K562 (cell line): ENCODE results near the gene MOCOS. TPM values are rescaled to one million over a fixed set of nuclear protein-coding genes. Genes with fewer than 3 reads are reported as not detected.

Experiments
- ATAC-seq: fragments of 200-7000 bp; cut with Tn5 transposase; 3 replicates; pipeline ENCODE4 v1.9.1; 2020; ENCODE audit warnings: moderate library complexity
- BruUV-seq: library from RNA; stranded (reverse); fragments of 400-500 nt; replicated peaks from 2 replicates; lab custom pipeline; 2021; lab: Mats Ljungman, UMichigan
- CTCF ChIA-PET: fragments of 300-600 bp; formaldehyde crosslinking; extraction: SDS; loops from one replicate; lab custom pipeline; 2021; ENCODE audit warnings: low intra/inter-chr PET ratio; lab: Yijun Ruan, JAX
- POLR2A ChIA-PET: fragments of 300-600, 350-650 bp; sonication (Branson Sonifier 250); formaldehyde crosslinking; extraction: SDS; loops from one replicate; lab custom pipeline; 2021; ENCODE audit warnings: antibody characterized with exemption, inconsistent platforms; lab: Yijun Ruan, JAX
- DNase-seq, 4 experiments: peaks; one replicate each; pipeline versions ENCODE4 v3.0.0 to v3.0.0-alpha.2; 2011 to 2018; ENCODE audit warnings: low spot score in 3 of 4, mixed read lengths in 3 of 4; ENCODE audit errors: extremely low read depth in 1 of 4
- FAIRE-seq: peaks from 2 replicates; lab custom pipeline; 2011; peaks lifted over from hg19 to GRCh38; lab: Jason Lieb, UNC
- H2AFZ ChIP-seq: 2 replicates; pipeline ENCODE4 v1.6.0; 2011; ENCODE audit warnings: low read depth, low read length, control low read depth, inconsistent platforms
- H3K27ac ChIP-seq: fragments of 200-600 bp; 3 replicates; pipeline ENCODE4 v1.8.0; 2011; ENCODE audit warnings: low read depth, mild to moderate bottlenecking, control low read depth, inconsistent platforms, low read length, moderate library complexity, mixed read lengths; ENCODE audit errors: extremely low read depth
- H3K27me3 ChIP-seq, 2 experiments: fragments of 300-600 bp in 1 of 2; 2 replicates in 1 of 2; 3 replicates in 1 of 2; pipeline versions ENCODE4 v1.6.0 to v1.8.0; 2011; ENCODE audit warnings: inconsistent platforms in 2 of 2, low read length in 2 of 2, mild to moderate bottlenecking in 1 of 2, mixed read lengths in 1 of 2, moderate library complexity in 1 of 2; ENCODE audit not compliant: control insufficient read depth in 2 of 2, insufficient read depth in 2 of 2
- H3K36me3 ChIP-seq: fragments of 300-600 bp; 3 replicates; pipeline ENCODE4 v1.8.0; 2011; ENCODE audit warnings: mild to moderate bottlenecking, low read length, inconsistent platforms; ENCODE audit not compliant: control insufficient read depth, insufficient read depth
- H3K4me1 ChIP-seq, 2 experiments: fragments of 200-600 bp in 1 of 2; replicated peaks in 1 of 2; 2 replicates in 1 of 2; 3 replicates in 1 of 2; pipeline versions ENCODE4 v1.5.1 to v1.8.0; 2011; ENCODE audit warnings: inconsistent platforms in 2 of 2, low read length in 2 of 2, mild to moderate bottlenecking in 1 of 2, mixed read lengths in 1 of 2, moderate library complexity in 1 of 2; ENCODE audit not compliant: control insufficient read depth in 2 of 2, insufficient read depth in 2 of 2
- H3K4me2 ChIP-seq: 2 replicates; pipeline ENCODE4 v1.6.1; 2011; ENCODE audit warnings: low read length, control low read depth, inconsistent platforms, mixed read lengths; ENCODE audit not compliant: insufficient read depth
- H3K4me3 ChIP-seq: fragments of 200-600 bp; sonication (generic), shearing (Covaris generic); 2 replicates; pipeline ENCODE4 v1.5.1; 2016; ENCODE audit warnings: control low read depth, inconsistent platforms
- H3K79me2 ChIP-seq: fragments of 200-600 bp; 3 replicates; pipeline ENCODE4 v1.8.0; 2011; ENCODE audit warnings: low read length, inconsistent platforms; ENCODE audit not compliant: control insufficient read depth, insufficient read depth
- H3K9ac ChIP-seq, 2 experiments: 2 replicates each; pipeline versions ENCODE4 v1.6.0 to v1.6.1; 2011; ENCODE audit warnings: low read depth in 2 of 2, low read length in 2 of 2, control low read depth in 1 of 2, inconsistent platforms in 1 of 2, mild to moderate bottlenecking in 1 of 2, mixed read lengths in 1 of 2; ENCODE audit not compliant: insufficient read depth in 1 of 2
- H3K9me1 ChIP-seq: one replicate; pipeline ENCODE4 v1.6.0; 2011; ENCODE audit warnings: inconsistent platforms, mild to moderate bottlenecking, low read length, moderate library complexity; ENCODE audit not compliant: control insufficient read depth, insufficient read depth
- H3K9me3 ChIP-seq: replicated peaks from 2 replicates; pipeline ENCODE4 v1.5.1; 2011; ENCODE audit warnings: low read depth, low read length, inconsistent platforms; ENCODE audit not compliant: control insufficient read depth, insufficient read depth
- H4K20me1 ChIP-seq: replicated peaks from 2 replicates; pipeline ENCODE4 v1.6.1; 2011; ENCODE audit warnings: low read length, inconsistent platforms, mixed read lengths; ENCODE audit not compliant: control insufficient read depth, insufficient read depth
- CEBPG ChIP-seq, 3 experiments: fragments of 200-800 bp in 1 of 3; sonication (Bioruptor generic) in 1 of 3; sonication (generic) in 1 of 3; formaldehyde crosslinking in 1 of 3; IDR thresholded peaks in 2 of 3; conservative IDR thresholded peaks in 1 of 3; 2 replicates each; pipeline versions ENCODE4 v1.6.1 to v1.8.0; 2016 to 2022; ENCODE audit warnings: missing compliant biosample characterization in 2 of 3, missing genetic modification characterization in 2 of 3, mild to moderate bottlenecking in 1 of 3, missing genetic modification reagents in 1 of 3
- CHD4 ChIP-seq: fragments of 200-600 bp; sonication (generic); IDR thresholded peaks from 3 replicates; pipeline ENCODE4 v1.6.1; 2012; ENCODE audit warnings: low read depth, mild to moderate bottlenecking, mixed read lengths, low read length, inconsistent platforms; ENCODE audit not compliant: insufficient read depth, insufficient replicate concordance, poor library complexity, severe bottlenecking
- SMAD3 ChIP-seq: fragments of 450-650 bp; formaldehyde crosslinking; conservative IDR thresholded peaks from 2 replicates; pipeline ENCODE4 v1.4.0; 2020; ENCODE audit warnings: mild to moderate bottlenecking
- SOX6 ChIP-seq: fragments of 450-650 bp; IDR thresholded peaks from 2 replicates; pipeline ENCODE4 v1.6.1; 2014; ENCODE audit warnings: mild to moderate bottlenecking
- ZFP36 ChIP-seq: fragments of 150-350 bp; IDR thresholded peaks from 2 replicates; pipeline ENCODE4 v1.6.1; 2018; ENCODE audit warnings: low read length, low read depth; ENCODE audit not compliant: partially characterized antibody
- ZNF12 ChIP-seq: sonication (generic); formaldehyde crosslinking; IDR thresholded peaks from 2 replicates; pipeline ENCODE4 v1.4.0; 2020; ENCODE audit warnings: mild to moderate bottlenecking, missing genetic modification reagents
- WGBS: fragments of 100-300 bp; shearing (Covaris generic); methylation state at CpG from one replicate; pipeline ENCODE4 v1.1.6; 2016; ENCODE audit warnings: low coverage, mixed read lengths; ENCODE audit not compliant: insufficient coverage; ENCODE audit errors: missing lambda C conversion rate; 5-methylcytosine and 5-hydroxymethylcytosine counted together
- in situ Hi-C: fragments of 300-500 bp; cut with MboI; formaldehyde crosslinking; loops from 4 replicates; pipeline ENCODE4 v1.15.0; 2018; ENCODE audit warnings: inconsistent platforms, mixed read lengths
- intact Hi-C: fragments of 100-400 bp; cut with micrococcal nuclease; formaldehyde crosslinking; loops from 2 replicates; pipeline ENCODE4 v1.14.2; 2022
- polyA plus RNA-seq, 8 experiments: library from polyadenylated mRNA; depleted of rRNA in 4 of 8; stranded (reverse) in 5 of 8; unstranded in 3 of 8; fragments of >200 nt; fragmentation: Nextera tagmentation in 2 of 8; fragmentation: Illumina TruSeq in 1 of 8; extraction: Ambion mirVana in 2 of 8; extraction: Trizol in 1 of 8; gene quantifications; 2 replicates each; pipeline versions ENCODE4 v1.2.1 to v1.2.3, GENCODE V29; 2011 to 2014; ENCODE audit warnings: inconsistent platforms in 1 of 8, missing spikeins in 1 of 8
- total RNA-seq, 7 experiments: library from RNA; depleted of rRNA in 6 of 7; stranded (reverse); fragments of >200 nt in 6 of 7; fragmentation: Illumina TruSeq in 2 of 7; extraction: Trizol in 2 of 7; gene quantifications; 2 replicates each; pipeline versions ENCODE4 v1.2.1 to v1.2.3, GENCODE V29; 2011 to 2021; ENCODE audit warnings: low replicate concordance in 1 of 7
- TF ChIP-seq, protein P1 (sequence below), 3 experiments: fragments of 200-800 bp in 1 of 3; sonication (Bioruptor generic) in 1 of 3; sonication (generic) in 1 of 3; formaldehyde crosslinking in 1 of 3; IDR thresholded peaks; 2 replicates each; pipeline versions ENCODE4 v1.6.1 to v1.8.0; 2016 to 2022; ENCODE audit warnings: mild to moderate bottlenecking in 2 of 3, missing compliant biosample characterization in 2 of 3, missing genetic modification characterization in 2 of 3, missing genetic modification reagents in 1 of 3
- TF ChIP-seq, protein P2 (sequence below), 2 experiments: fragments of 450-650 bp in 1 of 2; IDR thresholded peaks; 2 replicates each; pipeline ENCODE4 v1.6.1; 2011 to 2017; ENCODE audit warnings: low read depth in 2 of 2, antibody characterized with exemption in 1 of 2, borderline replicate concordance in 1 of 2, low read length in 1 of 2, mild to moderate bottlenecking in 1 of 2, mixed read lengths in 1 of 2; ENCODE audit not compliant: control insufficient read depth in 1 of 2
- TF ChIP-seq, protein P3 (sequence below): fragments of 250-450 bp; sonication (Bioruptor Pico); IDR thresholded peaks from 2 replicates; pipeline ENCODE4 v1.8.0; 2022; ENCODE audit warnings: moderate library complexity, mild to moderate bottlenecking, inconsistent platforms

MOCOS gene
- total and polyA plus RNA-seq, 9 of the 15 experiments (the other 6 are each of a cell fraction or from before 2014, with no cell fraction given) = 4.5 to 12.4 (median 9.1) TPM

DNA sequence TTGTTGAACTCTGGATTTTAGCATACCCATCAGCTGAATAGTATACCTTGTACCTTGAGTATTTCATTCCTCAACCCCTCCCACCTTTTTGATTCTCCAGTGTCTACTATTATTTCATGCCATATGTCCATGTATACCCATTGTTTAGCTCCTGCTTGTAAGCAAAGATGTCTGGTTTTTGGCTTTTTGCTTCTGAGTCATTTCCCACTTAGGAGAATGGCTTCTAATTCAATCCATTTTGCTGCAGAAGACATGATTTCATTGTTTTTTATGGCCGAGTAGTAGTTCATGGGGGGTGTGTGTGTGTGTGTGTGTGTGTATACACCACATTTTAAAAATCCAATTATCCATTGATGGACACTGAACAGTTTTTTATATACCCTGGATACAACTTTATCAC, 24.3 kb upstream of the MOCOS start:
- Histone ChIP-seq H3K4me2 (no peak overlapping the region), H3K27me3 (no peaks in the 10 kb centered on the region), H3K27ac (no peak overlapping the region), H3K9me1 (no peaks in the 10 kb centered on the region), H3K4me1 (no peaks in the 10 kb centered on the region)
- in situ Hi-C loops = no loop called here
- WGBS = 91% methylated on average over 1 of the region's 1 CpG
- POLR2A ChIA-PET = interaction anchor here (0.7 kb wide), 1 partner anchor 10 kb away, joined by 3 read pairs; no protein-coding TSS in a partner anchor
- FAIRE-seq = no peak
- no peak for TF ChIP-seq SOX6
- TF ChIP-seq ZNF12 (CRISPR knock-in tag) = no peak
- TF ChIP-seq CHD4 = no peak
- no peak for TF ChIP-seq CEBPG (CRISPR knock-in tag; IDR thresholded peaks at IDR 0.05)
- no peak for TF ChIP-seq CEBPG (tag; conservative IDR thresholded peaks at IDR 0.05 in 1 of 2, IDR thresholded peaks at IDR 0.05 in 1 of 2)
- TF ChIP-seq, all 486 proteins: peak for 0
- no peaks in the 10 kb centered on the region for H3K9me3 ChIP-seq
- H2AFZ ChIP-seq = no peak overlapping the region
- DNase-seq (no peak), ATAC-seq (no peak)
- BruUV-seq = no TSS peak
- H4K20me1 ChIP-seq = no peaks in the 10 kb centered on the region
- no peaks in the 10 kb centered on the region for H3K79me2 ChIP-seq
- H3K9ac ChIP-seq = no peak overlapping the region
- peaks cover 92% of the 10 kb centered on the region for H3K36me3 ChIP-seq
- no peak overlapping the region for H3K4me3 ChIP-seq
- CTCF ChIA-PET = no interaction called here
- intact Hi-C loops = no loop called here

DNA sequence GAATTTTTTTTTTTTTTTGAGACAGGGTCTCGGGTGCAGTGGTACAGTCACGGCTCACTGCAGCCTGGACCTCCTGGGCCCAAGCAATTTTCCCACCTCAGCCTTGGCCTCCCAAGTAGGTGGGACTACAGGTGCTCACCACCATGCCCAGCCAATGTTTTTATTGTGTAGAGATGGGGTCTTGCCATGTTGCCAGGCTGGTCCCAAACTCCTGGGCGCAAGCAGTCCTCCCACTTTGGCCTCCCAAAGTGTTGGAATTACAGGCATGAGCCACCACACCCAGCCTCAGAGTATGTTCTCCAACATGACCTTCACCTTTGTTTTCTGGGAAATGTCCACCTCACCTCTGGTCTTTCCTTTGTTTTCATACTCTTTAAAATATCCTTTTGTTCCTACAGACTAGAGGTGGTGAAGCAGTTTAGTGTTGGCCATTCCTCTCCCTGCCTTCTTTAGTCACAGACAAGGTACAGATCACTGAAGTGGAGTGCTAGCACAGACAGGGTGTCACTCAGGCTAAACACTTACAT, 19.5 kb upstream of the MOCOS start:
- POLR2A ChIA-PET = no interaction called here
- peaks cover 90% of the 10 kb centered on the region for H3K36me3 ChIP-seq
- TF ChIP-seq ZFP36 (no peak), SMAD3 (CRISPR knock-in tag) (no peak)
- TF ChIP-seq, protein P1, sequence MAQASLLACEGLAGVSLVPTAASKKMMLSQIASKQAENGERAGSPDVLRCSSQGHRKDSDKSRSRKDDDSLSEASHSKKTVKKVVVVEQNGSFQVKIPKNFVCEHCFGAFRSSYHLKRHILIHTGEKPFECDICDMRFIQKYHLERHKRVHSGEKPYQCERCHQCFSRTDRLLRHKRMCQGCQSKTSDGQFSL (CRISPR knock-in tag; IDR thresholded peaks at IDR 0.05) = no peak
- TF ChIP-seq, protein P1 (tag; IDR thresholded peaks at IDR 0.05) = no peak
- TF ChIP-seq, protein P2, sequence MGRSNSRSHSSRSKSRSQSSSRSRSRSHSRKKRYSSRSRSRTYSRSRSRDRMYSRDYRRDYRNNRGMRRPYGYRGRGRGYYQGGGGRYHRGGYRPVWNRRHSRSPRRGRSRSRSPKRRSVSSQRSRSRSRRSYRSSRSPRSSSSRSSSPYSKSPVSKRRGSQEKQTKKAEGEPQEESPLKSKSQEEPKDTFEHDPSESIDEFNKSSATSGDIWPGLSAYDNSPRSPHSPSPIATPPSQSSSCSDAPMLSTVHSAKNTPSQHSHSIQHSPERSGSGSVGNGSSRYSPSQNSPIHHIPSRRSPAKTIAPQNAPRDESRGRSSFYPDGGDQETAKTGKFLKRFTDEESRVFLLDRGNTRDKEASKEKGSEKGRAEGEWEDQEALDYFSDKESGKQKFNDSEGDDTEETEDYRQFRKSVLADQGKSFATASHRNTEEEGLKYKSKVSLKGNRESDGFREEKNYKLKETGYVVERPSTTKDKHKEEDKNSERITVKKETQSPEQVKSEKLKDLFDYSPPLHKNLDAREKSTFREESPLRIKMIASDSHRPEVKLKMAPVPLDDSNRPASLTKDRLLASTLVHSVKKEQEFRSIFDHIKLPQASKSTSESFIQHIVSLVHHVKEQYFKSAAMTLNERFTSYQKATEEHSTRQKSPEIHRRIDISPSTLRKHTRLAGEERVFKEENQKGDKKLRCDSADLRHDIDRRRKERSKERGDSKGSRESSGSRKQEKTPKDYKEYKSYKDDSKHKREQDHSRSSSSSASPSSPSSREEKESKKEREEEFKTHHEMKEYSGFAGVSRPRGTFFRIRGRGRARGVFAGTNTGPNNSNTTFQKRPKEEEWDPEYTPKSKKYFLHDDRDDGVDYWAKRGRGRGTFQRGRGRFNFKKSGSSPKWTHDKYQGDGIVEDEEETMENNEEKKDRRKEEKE (IDR thresholded peaks at IDR 0.05; ENCODE audit: borderline replicate concordance in 1 of 2, control insufficient read depth in 1 of 2, low read depth in 2 of 2, low read length in 1 of 2) = no peak
- TF ChIP-seq, protein P3, sequence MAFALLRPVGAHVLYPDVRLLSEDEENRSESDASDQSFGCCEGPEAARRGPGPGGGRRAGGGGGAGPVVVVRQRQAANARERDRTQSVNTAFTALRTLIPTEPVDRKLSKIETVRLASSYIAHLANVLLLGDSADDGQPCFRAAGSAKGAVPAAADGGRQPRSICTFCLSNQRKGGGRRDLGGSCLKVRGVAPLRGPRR (CRISPR knock-in tag) = no peak

More for the DNA sequence above, 19.5 kb upstream of the MOCOS start:
- H3K79me2 ChIP-seq = no peaks in the 10 kb centered on the region
- no peak for DNase-seq
- BruUV-seq = no TSS peak
- no peak overlapping the region for H3K27ac ChIP-seq
- H3K27me3 ChIP-seq = no peaks in the 10 kb centered on the region
- H3K4me3 ChIP-seq = no peak overlapping the region
- H4K20me1 ChIP-seq = no peaks in the 10 kb centered on the region
- ATAC-seq = peak; percentile 19; the same call in 1 of the 3 replicates
- no peaks in the 10 kb centered on the region for H3K9me1 ChIP-seq
- H3K9me3 ChIP-seq = no peaks in the 10 kb centered on the region
- H2AFZ ChIP-seq = no peak overlapping the region
- FAIRE-seq = no peak
- H3K4me1 ChIP-seq = no peaks in the 10 kb centered on the region
- intact Hi-C loops (no loop called here), in situ Hi-C loops (no loop called here)
- no peak overlapping the region for H3K9ac ChIP-seq
- CTCF ChIA-PET = no interaction called here
- 94% methylated on average over 3 of the region's 3 CpGs for WGBS
- H3K4me2 ChIP-seq = no peak overlapping the region
